Panc1 (cell line): ENCODE data around the gene CDAN1. TPM values are rescaled to one million over a fixed set of nuclear protein-coding genes. Genes with fewer than 3 reads are reported as not detected.

Source experiments
- ATAC-seq: fragments of 200-7000 bp; cut with Tn5 transposase; 2 replicates; pipeline ENCODE4 v1.9.1; 2020; ENCODE audit warnings: mild to moderate bottlenecking, moderate library complexity
- BruUV-seq: library from RNA; stranded (reverse); fragments of 400-500 nt; replicated peaks from 2 replicates; lab custom pipeline; 2021; lab: Mats Ljungman, UMichigan
- CTCF ChIA-PET: fragments of 300-600 bp; sonication (Branson Sonifier 250); formaldehyde crosslinking; loops from one replicate; lab custom pipeline; 2022; ENCODE audit warnings: antibody characterized with exemption; lab: Charles Lee
- POLR2A ChIA-PET: fragments of 300-600 bp; sonication (Branson Sonifier 250); formaldehyde crosslinking; loops from one replicate; lab custom pipeline; 2022; ENCODE audit warnings: antibody characterized with exemption; lab: Charles Lee
- DNase-seq: peaks from one replicate; pipeline ENCODE4 v3.0.0-alpha.2; 2010; ENCODE audit warnings: low read depth, low spot score
- H3K27ac ChIP-seq: 2 replicates; pipeline ENCODE4 v1.5.1; 2011; ENCODE audit warnings: mild to moderate bottlenecking, low read length, inconsistent platforms
- H3K27me3 ChIP-seq: fragments of 200-500 bp; sonication (Bioruptor generic); 2 replicates; pipeline ENCODE4 v1.6.0; 2014; ENCODE audit warnings: low read length, inconsistent platforms; ENCODE audit not compliant: control insufficient read depth, insufficient read depth
- H3K36me3 ChIP-seq: fragments of 200-500 bp; sonication (Bioruptor generic); 2 replicates; pipeline ENCODE4 v1.5.1; 2014; ENCODE audit warnings: inconsistent platforms, mild to moderate bottlenecking, low read length, moderate library complexity; ENCODE audit not compliant: control insufficient read depth, insufficient read depth
- H3K4me1 ChIP-seq: 2 replicates; pipeline ENCODE4 v1.5.1; 2011; ENCODE audit warnings: inconsistent platforms, mild to moderate bottlenecking, low read length, moderate library complexity; ENCODE audit not compliant: control insufficient read depth, insufficient read depth
- H3K4me3 ChIP-seq, 2 experiments: 2 replicates each; pipeline ENCODE4 v1.5.1; 2011 to 2012; ENCODE audit warnings: low read depth in 2 of 2, low read length in 2 of 2, mild to moderate bottlenecking in 2 of 2, inconsistent platforms in 1 of 2, moderate library complexity in 1 of 2
- H3K9me3 ChIP-seq: fragments of 200-500 bp; sonication (Bioruptor generic); 2 replicates; pipeline ENCODE4 v1.5.1; 2014; ENCODE audit warnings: low read depth, mild to moderate bottlenecking, inconsistent platforms, low read length, moderate library complexity; ENCODE audit not compliant: control insufficient read depth, insufficient read depth
- CTCF ChIP-seq: fragments of 450-650 bp; IDR thresholded peaks from 2 replicates; pipeline ENCODE4 v1.5.1; 2017; ENCODE audit warnings: mild to moderate bottlenecking
- POLR2AphosphoS5 ChIP-seq: IDR thresholded peaks from 2 replicates; pipeline ENCODE4 v1.6.1; 2012; ENCODE audit warnings: mild to moderate bottlenecking, low read depth, low read length, moderate library complexity
- REST ChIP-seq, 2 experiments: IDR thresholded peaks; 2 replicates each; pipeline ENCODE4 v1.6.1; 2011 to 2012; ENCODE audit warnings: low read depth in 2 of 2, control low read depth in 1 of 2, low read length in 1 of 2, mild to moderate bottlenecking in 1 of 2, moderate library complexity in 1 of 2; ENCODE audit not compliant: insufficient read depth in 1 of 2
- SIN3A ChIP-seq: IDR thresholded peaks from 2 replicates; pipeline ENCODE4 v1.6.1; 2012; ENCODE audit warnings: low read depth, mild to moderate bottlenecking, low read length, moderate library complexity, borderline replicate concordance; ENCODE audit not compliant: insufficient read depth
- TCF7L2 ChIP-seq: IDR thresholded peaks from 2 replicates; pipeline ENCODE4 v1.6.1; 2011; ENCODE audit warnings: mild to moderate bottlenecking, low read depth, low read length, inconsistent platforms
- in situ Hi-C: cut with HindIII; loops from 2 replicates; pipeline ENCODE4 v1.10.0; 2016; ENCODE audit warnings: low sequenced_read_pairs, low pct_unique_long_range_greater_than_20kb
- intact Hi-C: fragments of 100-400 bp; cut with micrococcal nuclease; formaldehyde crosslinking; loops from one replicate; pipeline ENCODE4 v1.10.0; 2022; ENCODE audit not compliant: unreplicated experiment
- total RNA-seq: library from RNA; stranded (reverse); gene quantifications from one replicate; pipeline ENCODE4 v1.2.1, GENCODE V29; 2021; ENCODE audit not compliant: unreplicated experiment

The CDAN1 gene
- total RNA-seq, 1 experiment from 2014 or later = 41.1 TPM

- DNase-seq (no peak), ATAC-seq (no peak)
- H3K9me3 ChIP-seq = no peaks in the 10 kb centered on the region
- no peaks in the 10 kb centered on the region for H3K27me3 ChIP-seq
- BruUV-seq = no TSS peak
- intact Hi-C loops = no loop called here
- no peaks in the 10 kb centered on the region; the same call in none of the 2 replicates for H3K36me3 ChIP-seq
- ChIA-PET POLR2A (no interaction called here), CTCF (no interaction called here)
- TF ChIP-seq CTCF (no peak), TCF7L2 (no peak), POLR2AphosphoS5 (no peak), REST (IDR thresholded peaks at IDR 0.05; ENCODE audit: insufficient read depth in 1 of 2, low read depth in 2 of 2, low read length in 1 of 2) (no peak)
- in situ Hi-C loops = no loop called here
- no peak overlapping the region for H3K4me3 ChIP-seq
- H3K27ac ChIP-seq = no peak overlapping the region
- no peaks in the 10 kb centered on the region for H3K4me1 ChIP-seq
These were observed 16.9 kb downstream of the CDAN1 start for GRCh38 chr15:42720071-42720470.

GRCh38 chr15:42719043-42719442 is 17.9 kb downstream of the CDAN1 start:
- ChIA-PET POLR2A (interaction anchor here (0.6 kb wide), 1 partner anchor 241 kb away, joined by 3 read pairs; no protein-coding TSS in a partner anchor), CTCF (interaction anchor here (1.3 kb wide), 1 partner anchor 13 kb away, joined by 3 read pairs; no protein-coding TSS in a partner anchor)
- in situ Hi-C loops (no loop called here), intact Hi-C loops (no loop called here)
- no peak overlapping the region for H3K27ac ChIP-seq
- DNase-seq = no peak
- no peak overlapping the region for H3K4me3 ChIP-seq
- H3K4me1 ChIP-seq = no peaks in the 10 kb centered on the region
- no peak for TF ChIP-seq CTCF
- TF ChIP-seq SIN3A = no peak
- TF ChIP-seq REST (IDR thresholded peaks at IDR 0.05; ENCODE audit: insufficient read depth in 1 of 2, low read depth in 2 of 2, low read length in 1 of 2) = no peak
- no peak for TF ChIP-seq POLR2AphosphoS5
- no peak for TF ChIP-seq TCF7L2
- H3K9me3 ChIP-seq = no peaks in the 10 kb centered on the region
- BruUV-seq = no TSS peak
- no peaks in the 10 kb centered on the region for H3K27me3 ChIP-seq
- ATAC-seq = peak; percentile 14; the same call in 1 of the 2 replicates
- no peaks in the 10 kb centered on the region; the same call in none of the 2 replicates for H3K36me3 ChIP-seq
